Endothelial cell of umbilical vein (primary cell): ENCODE results near the gene P2RX4. TPM values are rescaled to one million over a fixed set of nuclear protein-coding genes. Genes with fewer than 3 reads are reported as not detected.

Experiments used
- BruUV-seq: library from RNA; stranded (reverse); fragments of 400-500 nt; replicated peaks from 2 replicates; lab custom pipeline; 2021; lab: Mats Ljungman, UMichigan
- CTCF ChIA-PET: fragments of 300-600, 350-600 bp; sonication (Branson Sonifier 250); formaldehyde crosslinking; loops from one replicate; lab custom pipeline; 2021; ENCODE audit warnings: antibody characterized with exemption, inconsistent platforms; lab: Charles Lee
- POLR2A ChIA-PET: fragments of 300-600, 350-600 bp; sonication (Branson Sonifier 250); formaldehyde crosslinking; loops from one replicate; lab custom pipeline; 2021; ENCODE audit warnings: antibody characterized with exemption, inconsistent platforms; lab: Charles Lee
- DNase-seq: peaks from one replicate; pipeline ENCODE4 v3.0.0-alpha.2; 2011; ENCODE audit warnings: low read depth, low spot score
- FAIRE-seq: peaks from 2 replicates; lab custom pipeline; 2011; peaks lifted over from hg19 to GRCh38; lab: Jason Lieb, UNC
- H2AFZ ChIP-seq: 2 replicates; pipeline ENCODE4 v1.6.0; 2012; ENCODE audit warnings: low read depth, low read length, control low read depth, inconsistent platforms
- H3K27ac ChIP-seq: 2 replicates; pipeline ENCODE4 v1.5.1; 2011; ENCODE audit warnings: low read depth, mild to moderate bottlenecking, control low read depth, low read length, moderate library complexity; ENCODE audit not compliant: insufficient read depth
- H3K27me3 ChIP-seq, 2 experiments: 2 replicates each; pipeline versions ENCODE4 v1.6.0 to v1.6.1; 2011; ENCODE audit warnings: low read length in 2 of 2, mixed read lengths in 1 of 2; ENCODE audit not compliant: control insufficient read depth in 2 of 2, insufficient read depth in 2 of 2
- H3K36me3 ChIP-seq, 2 experiments: 2 replicates in 1 of 2; 3 replicates in 1 of 2; pipeline ENCODE4 v1.5.1; 2011; ENCODE audit warnings: low read length in 2 of 2, mild to moderate bottlenecking in 1 of 2, moderate library complexity in 1 of 2; ENCODE audit not compliant: control insufficient read depth in 2 of 2, insufficient read depth in 2 of 2; ENCODE audit errors: extremely low read depth in 1 of 2
- H3K4me1 ChIP-seq: 3 replicates; pipeline ENCODE4 v1.5.1; 2011; ENCODE audit warnings: mild to moderate bottlenecking, low read length; ENCODE audit not compliant: control insufficient read depth, insufficient read depth; ENCODE audit errors: extremely low read depth
- H3K4me2 ChIP-seq: 2 replicates; pipeline ENCODE4 v1.6.1; 2011; ENCODE audit warnings: low read length, control low read depth, mixed read lengths; ENCODE audit not compliant: insufficient read depth
- H3K4me3 ChIP-seq, 3 experiments: fragments of 200-600 bp in 1 of 3; sonication (generic), shearing (Covaris generic) in 1 of 3; replicated peaks in 1 of 3; 2 replicates each; pipeline ENCODE4 v1.5.1; 2011 to 2016; ENCODE audit warnings: control low read depth in 3 of 3, low read length in 3 of 3, mild to moderate bottlenecking in 2 of 3, inconsistent platforms in 1 of 3, low read depth in 1 of 3, moderate library complexity in 1 of 3; ENCODE audit not compliant: insufficient read depth in 1 of 3
- H3K79me2 ChIP-seq: 2 replicates; pipeline ENCODE4 v1.6.0; 2012; ENCODE audit warnings: low read length, inconsistent platforms; ENCODE audit not compliant: control insufficient read depth, insufficient read depth
- H3K9ac ChIP-seq: replicated peaks from 2 replicates; pipeline ENCODE3; 2011; ENCODE audit warnings: low read length, control low read depth; ENCODE audit not compliant: insufficient read depth; ENCODE audit errors: extremely low read depth
- H3K9me1 ChIP-seq: replicated peaks from 3 replicates; pipeline ENCODE4 v1.6.0; 2011; ENCODE audit warnings: mild to moderate bottlenecking, low read length; ENCODE audit not compliant: control insufficient read depth, insufficient read depth; ENCODE audit errors: extremely low read depth
- H3K9me3 ChIP-seq: replicated peaks from 2 replicates; pipeline ENCODE4 v1.5.1; 2012; ENCODE audit warnings: low read length, inconsistent platforms; ENCODE audit not compliant: control insufficient read depth, insufficient read depth
- H4K20me1 ChIP-seq: replicated peaks from 2 replicates; pipeline ENCODE3; 2011; ENCODE audit warnings: mild to moderate bottlenecking, low read length; ENCODE audit not compliant: control insufficient read depth, insufficient read depth; ENCODE audit errors: extremely low read depth
- EZH2 ChIP-seq: IDR thresholded peaks from 2 replicates; pipeline ENCODE4 v1.6.1; 2012; ENCODE audit warnings: borderline replicate concordance, low read depth, mild to moderate bottlenecking, moderate library complexity, low read length, inconsistent platforms; ENCODE audit not compliant: severe bottlenecking
- FOS ChIP-seq: IDR thresholded peaks from 2 replicates; pipeline ENCODE4 v1.6.1; 2011; ENCODE audit warnings: mild to moderate bottlenecking, low read length, moderate library complexity, borderline replicate concordance; ENCODE audit not compliant: insufficient read depth
- GATA2 ChIP-seq: IDR thresholded peaks from 2 replicates; pipeline ENCODE4 v1.7.0; 2011; ENCODE audit warnings: low read depth, mild to moderate bottlenecking, moderate library complexity, mixed read lengths, low read length; ENCODE audit not compliant: insufficient read length, insufficient read depth
- JUN ChIP-seq: IDR thresholded peaks from 2 replicates; pipeline ENCODE4 v1.6.1; 2011; ENCODE audit warnings: borderline replicate concordance, low read depth; ENCODE audit not compliant: insufficient read length, insufficient read depth
- MYC ChIP-seq: IDR thresholded peaks from one replicate; pipeline ENCODE4 v1.6.1; 2011; ENCODE audit warnings: mild to moderate bottlenecking, low read depth, low read length
- POLR2A ChIP-seq: IDR thresholded peaks from 2 replicates; pipeline ENCODE4 v1.6.1; 2012; ENCODE audit warnings: low read depth, mild to moderate bottlenecking, control low read depth, low read length
- POLR2AphosphoS5 ChIP-seq: IDR thresholded peaks from 2 replicates; pipeline ENCODE4 v1.6.1; 2012; ENCODE audit warnings: low read depth, mild to moderate bottlenecking, control low read depth, low read length, moderate library complexity; ENCODE audit not compliant: insufficient read depth
- dilution Hi-C: fragments of 300-500 bp; cut with MboI; formaldehyde crosslinking; loops from one replicate; pipeline ENCODE4 v1.15.0; 2019; ENCODE audit warnings: low sequenced_read_pairs; ENCODE audit not compliant: extremely low pct_ligation_motif_present
- intact Hi-C: fragments of 100-400 bp; cut with micrococcal nuclease; formaldehyde crosslinking; loops from one replicate; pipeline ENCODE4 v1.10.0; 2022
- polyA plus RNA-seq, 4 experiments: library from polyadenylated mRNA; depleted of rRNA in 3 of 4; stranded (reverse) in 3 of 4; unstranded in 1 of 4; fragments of >200 nt; gene quantifications; 2 replicates each; pipeline versions ENCODE4 v1.2.1 to v1.2.3, GENCODE V29; 2011 to 2012; ENCODE audit warnings: missing spikeins in 1 of 4
- total RNA-seq: library from RNA; stranded (reverse); gene quantifications from 2 replicates; pipeline ENCODE4 v1.2.3, GENCODE V29; 2021
- TF ChIP-seq, protein P1 (sequence below): IDR thresholded peaks from 2 replicates; pipeline ENCODE4 v1.6.1; 2011; ENCODE audit not compliant: insufficient read depth, insufficient read length
- TF ChIP-seq, protein P2 (sequence below), 2 donors: IDR thresholded peaks; 1 replicate in 1 of 2; 2 replicates in 1 of 2; pipeline ENCODE4 v1.5.1; 2011; ENCODE audit warnings: low read length in 2 of 2, mild to moderate bottlenecking in 2 of 2, moderate library complexity in 2 of 2, control low read depth in 1 of 2, inconsistent platforms in 1 of 2, low read depth in 1 of 2; ENCODE audit not compliant: insufficient read depth in 1 of 2; ENCODE audit errors: extremely low read depth in 1 of 2

Gene P2RX4
- total and polyA plus RNA-seq, 2 donors (not counting 3 experiments of a cell fraction or from before 2014, with no cell fraction given) = 92.8 to 116 TPM

DNA sequence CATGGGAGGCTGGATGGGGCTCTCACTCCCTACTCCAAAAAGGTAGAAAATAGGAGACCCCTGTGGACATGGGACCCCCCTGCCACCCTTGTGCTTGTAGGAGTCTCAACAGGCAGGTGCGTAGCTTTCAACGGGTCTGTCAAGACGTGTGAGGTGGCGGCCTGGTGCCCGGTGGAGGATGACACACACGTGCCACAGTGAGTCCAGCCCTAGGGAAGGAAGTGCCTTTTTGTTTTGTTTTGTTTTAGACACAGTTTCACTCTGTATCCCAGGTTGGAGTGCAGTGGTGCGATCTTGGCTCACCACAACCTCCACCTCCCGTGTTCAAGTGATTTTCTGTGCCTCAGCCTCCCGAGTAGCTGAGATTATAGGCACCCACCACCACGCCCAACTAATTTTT lies 12.9 kb downstream of the P2RX4 start:
- no peaks in the 10 kb centered on the region for H3K9me1 ChIP-seq
- FAIRE-seq (no peak), DNase-seq (no peak)
- ChIA-PET CTCF (interaction anchor here (1.5 to 1.8 kb wide), 2 partner anchors 106 to 109 kb away, joined by 3 to 5 read pairs; no protein-coding TSS in a partner anchor), POLR2A (no interaction called here)
- BruUV-seq = no TSS peak
- intact Hi-C loops = no loop called here
- peaks cover 0 to 6% of the 10 kb centered on the region in 2 experiments for H3K36me3 ChIP-seq
- H4K20me1 ChIP-seq = no peaks in the 10 kb centered on the region
- no peaks in the 10 kb centered on the region for H3K79me2 ChIP-seq
- no peak overlapping the region for H3K4me2 ChIP-seq
- TF ChIP-seq, protein P1, sequence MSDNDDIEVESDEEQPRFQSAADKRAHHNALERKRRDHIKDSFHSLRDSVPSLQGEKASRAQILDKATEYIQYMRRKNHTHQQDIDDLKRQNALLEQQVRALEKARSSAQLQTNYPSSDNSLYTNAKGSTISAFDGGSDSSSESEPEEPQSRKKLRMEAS = no peak
- TF ChIP-seq EZH2 (no peak), POLR2A (no peak), MYC (no peak), FOS (no peak), JUN (no peak), POLR2AphosphoS5 (no peak), GATA2 (no peak)
- TF ChIP-seq, protein P2, sequence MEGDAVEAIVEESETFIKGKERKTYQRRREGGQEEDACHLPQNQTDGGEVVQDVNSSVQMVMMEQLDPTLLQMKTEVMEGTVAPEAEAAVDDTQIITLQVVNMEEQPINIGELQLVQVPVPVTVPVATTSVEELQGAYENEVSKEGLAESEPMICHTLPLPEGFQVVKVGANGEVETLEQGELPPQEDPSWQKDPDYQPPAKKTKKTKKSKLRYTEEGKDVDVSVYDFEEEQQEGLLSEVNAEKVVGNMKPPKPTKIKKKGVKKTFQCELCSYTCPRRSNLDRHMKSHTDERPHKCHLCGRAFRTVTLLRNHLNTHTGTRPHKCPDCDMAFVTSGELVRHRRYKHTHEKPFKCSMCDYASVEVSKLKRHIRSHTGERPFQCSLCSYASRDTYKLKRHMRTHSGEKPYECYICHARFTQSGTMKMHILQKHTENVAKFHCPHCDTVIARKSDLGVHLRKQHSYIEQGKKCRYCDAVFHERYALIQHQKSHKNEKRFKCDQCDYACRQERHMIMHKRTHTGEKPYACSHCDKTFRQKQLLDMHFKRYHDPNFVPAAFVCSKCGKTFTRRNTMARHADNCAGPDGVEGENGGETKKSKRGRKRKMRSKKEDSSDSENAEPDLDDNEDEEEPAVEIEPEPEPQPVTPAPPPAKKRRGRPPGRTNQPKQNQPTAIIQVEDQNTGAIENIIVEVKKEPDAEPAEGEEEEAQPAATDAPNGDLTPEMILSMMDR (IDR thresholded peaks at IDR 0.05; ENCODE audit: extremely low read depth in 1 of 2, insufficient read depth in 1 of 2, low read depth in 1 of 2, low read length in 2 of 2) = no peak
- H3K4me3 ChIP-seq = no peak overlapping the region
- H3K9me3 ChIP-seq = no peaks in the 10 kb centered on the region
- H3K27ac ChIP-seq = no peak overlapping the region
- no peak overlapping the region for H3K9ac ChIP-seq
- dilution Hi-C loops = no loop called here
- H3K4me1 ChIP-seq = no peaks in the 10 kb centered on the region
- no peak overlapping the region for H2AFZ ChIP-seq
- H3K27me3 ChIP-seq = no peaks in the 10 kb centered on the region
